SH-SY5Y (cell line): Measurements from ENCODE around the gene TAF11L7.
"Not testable (repeated sequence)": the region's sequence is repeated elsewhere in the genome, so short reads cannot be mapped to it uniquely, and the experiment has no call there.

Source experiments
- GATA2 ChIP-seq: IDR thresholded peaks from 2 replicates; pipeline ENCODE4 v1.6.1; 2011; ENCODE audit warnings: mild to moderate bottlenecking, low read depth, low read length
- GATA3 ChIP-seq: IDR thresholded peaks from 2 replicates; pipeline ENCODE4 v1.6.1; 2011; ENCODE audit warnings: low read depth, mild to moderate bottlenecking, low read length, moderate library complexity

The TAF11L7 gene

GRCh38 chr5:17585658-17586057 lies at the start of gene TAF11L7:
Gene TAF11L7, minus strand, starts transcription at chr5:17585758.
- TF ChIP-seq GATA3, GATA2: not testable (repeated sequence)

- TF ChIP-seq GATA2 (no peak), GATA3 (no peak)
Observed at GRCh38 chr5:17634160-17634559, 48.6 kb upstream of the TAF11L7 start, which contains the start of gene TAF11L14. Gene TAF11L14, plus strand, starts transcription at chr5:17634460.

- TF ChIP-seq GATA2, GATA3: not testable (repeated sequence)
Observed at GRCh38 chr5:17631788-17632187, 46.2 kb upstream of the TAF11L7 start, which contains the start of gene TAF11L13. Gene TAF11L13, plus strand, starts transcription at chr5:17632088.

GRCh38 chr5:17625686-17626085 lies 40.1 kb upstream of the TAF11L7 start:
- TF ChIP-seq GATA3 (no peak), GATA2 (no peak)

- TF ChIP-seq GATA3 (no peak), GATA2 (no peak)
Observed at GRCh38 chr5:17620627-17621026, 35.1 kb upstream of the TAF11L7 start.

- TF ChIP-seq GATA3 (no peak), GATA2 (no peak)
Observed at GRCh38 chr5:17619354-17619753, 33.8 kb upstream of the TAF11L7 start.

- no peak for TF ChIP-seq GATA2
- no peak for TF ChIP-seq GATA3
Observed at GRCh38 chr5:17614872-17615605, 29.5 kb upstream of the TAF11L7 start.

GRCh38 chr5:17610092-17610491 lies 24.5 kb upstream of the TAF11L7 start, which contains the start of gene TAF11L12:
Gene TAF11L12, plus strand, starts transcription at chr5:17610392.
- TF ChIP-seq GATA2, GATA3: not testable (repeated sequence)

- TF ChIP-seq GATA3 = no peak
- TF ChIP-seq GATA2 = no peak
Observed at GRCh38 chr5:17604951-17605350, 19.4 kb upstream of the TAF11L7 start.

- TF ChIP-seq GATA3, GATA2: not testable (repeated sequence)
Observed at GRCh38 chr5:17603880-17604279, 18.3 kb upstream of the TAF11L7 start, which contains the start of gene TAF11L11. Gene TAF11L11, plus strand, starts transcription at chr5:17604183.

GRCh38 chr5:17597728-17598127 lies 12.2 kb upstream of the TAF11L7 start, which contains the start of gene TAF11L10:
Gene TAF11L10, minus strand, starts transcription at chr5:17597828.
- TF ChIP-seq GATA2, GATA3: not testable (repeated sequence)

- TF ChIP-seq GATA3, GATA2: not testable (repeated sequence)
Observed at GRCh38 chr5:17594255-17594654, 8.7 kb upstream of the TAF11L7 start, which contains the start of gene TAF11L9. Gene TAF11L9, minus strand, starts transcription at chr5:17594394.

- not testable (repeated sequence) for TF ChIP-seq GATA3, GATA2
Observed at GRCh38 chr5:17590860-17591259, 5.3 kb upstream of the TAF11L7 start, which contains the start of gene TAF11L8. Gene TAF11L8, minus strand, starts transcription at chr5:17590960.
